ENCODE measurements around the gene MINAR1.

MINAR1 gene

GRCh38 chr15:79430901-79431635 lies 1.1 kb upstream of the MINAR1 start:
- DNase-seq (ENCODE audit: low read depth in 2 of 2): no peak

GRCh38 chr15:79432345-79433275 lies 474 bp downstream of the MINAR1 start:
- DNase-seq (ENCODE audit: low read depth in 2 of 2): no peak

GRCh38 chr15:79433276-79433990 lies 1.3 kb downstream of the MINAR1 start:
- DNase-seq (ENCODE audit: low read depth in 2 of 2): no peak

- no peak for DNase-seq (ENCODE audit: low read depth in 2 of 2)
Measured at GRCh38 chr15:79434361-79434760, 2.2 kb downstream of the MINAR1 start.

GRCh38 chr15:79436037-79436780 lies 4.1 kb downstream of the MINAR1 start:
- DNase-seq (ENCODE audit: low read depth in 2 of 2): no peak

GRCh38 chr15:79437275-79438000 lies 5.3 kb downstream of the MINAR1 start:
- DNase-seq (ENCODE audit: low read depth in 2 of 2): no peak

GRCh38 chr15:79439236-79439635 lies 7.1 kb downstream of the MINAR1 start:
- DNase-seq (ENCODE audit: low read depth in 2 of 2): no peak

GRCh38 chr15:79440355-79440908 lies 8.3 kb downstream of the MINAR1 start:
- DNase-seq (ENCODE audit: low read depth in 2 of 2): no peak

- DNase-seq (ENCODE audit: low read depth in 2 of 2): no peak
Measured at GRCh38 chr15:79442911-79443310, 10.8 kb downstream of the MINAR1 start.

- DNase-seq (ENCODE audit: low read depth in 2 of 2): no peak
Measured at GRCh38 chr15:79447060-79447459, 14.9 kb downstream of the MINAR1 start.

- no peak for DNase-seq (ENCODE audit: low read depth in 2 of 2)
Measured at GRCh38 chr15:79450648-79451047, 18.5 kb downstream of the MINAR1 start.

GRCh38 chr15:79451361-79451999 lies 19.3 kb downstream of the MINAR1 start:
- DNase-seq (ENCODE audit: low read depth in 2 of 2): no peak

GRCh38 chr15:79452244-79453051 lies 20.3 kb downstream of the MINAR1 start:
- DNase-seq (ENCODE audit: low read depth in 2 of 2): no peak

- DNase-seq (ENCODE audit: low read depth in 2 of 2): no peak
Measured at GRCh38 chr15:79453446-79453845, 21.3 kb downstream of the MINAR1 start.

GRCh38 chr15:79454063-79454462 lies 21.9 kb downstream of the MINAR1 start:
- no peak for DNase-seq (ENCODE audit: low read depth in 2 of 2)

- DNase-seq (ENCODE audit: low read depth in 2 of 2): no peak
Measured at GRCh38 chr15:79455361-79455760, 23.2 kb downstream of the MINAR1 start.

- DNase-seq (ENCODE audit: low read depth in 2 of 2): no peak
Measured at GRCh38 chr15:79455943-79456342, 23.8 kb downstream of the MINAR1 start.

GRCh38 chr15:79458491-79458890 lies 26.4 kb downstream of the MINAR1 start:
- DNase-seq (ENCODE audit: low read depth in 2 of 2): no peak

- no peak for DNase-seq (ENCODE audit: low read depth in 2 of 2)
Measured at GRCh38 chr15:79459666-79460065, 27.5 kb downstream of the MINAR1 start.

Measured in stimulated activated CD8-positive, alpha-beta memory T cell treated with anti-CD3 and anti-CD28 coated beads, Interleukin-2, amount 100 ng/mL, for 1 hour (primary cell).